Stimulated activated CD4-positive, alpha-beta T cell treated with anti-CD3 and anti-CD28 coated beads, TNF-alpha, amount 100 ng/mL, for 4 hours (primary cell): ENCODE measurements around the gene ZNF221.
"Not testable (repeated sequence)": the region's sequence is repeated elsewhere in the genome, so short reads cannot be mapped to it uniquely, and the experiment has no call there.

Experiments
- DNase-seq, 3 experiments: peaks; one replicate each; pipeline ENCODE4 v3.0.0-alpha.2; 2020; ENCODE audit warnings: low read depth in 3 of 3

Gene ZNF221

GRCh38 chr19:43950834-43951645, at the start of gene ZNF221:
ZNF221 (plus strand) TSS chr19:43951228; CDS start chr19:43962727, 11,499 bp downstream.
- DNase-seq: peak in 2 of 3 experiments; percentile 6 to 14

DNA sequence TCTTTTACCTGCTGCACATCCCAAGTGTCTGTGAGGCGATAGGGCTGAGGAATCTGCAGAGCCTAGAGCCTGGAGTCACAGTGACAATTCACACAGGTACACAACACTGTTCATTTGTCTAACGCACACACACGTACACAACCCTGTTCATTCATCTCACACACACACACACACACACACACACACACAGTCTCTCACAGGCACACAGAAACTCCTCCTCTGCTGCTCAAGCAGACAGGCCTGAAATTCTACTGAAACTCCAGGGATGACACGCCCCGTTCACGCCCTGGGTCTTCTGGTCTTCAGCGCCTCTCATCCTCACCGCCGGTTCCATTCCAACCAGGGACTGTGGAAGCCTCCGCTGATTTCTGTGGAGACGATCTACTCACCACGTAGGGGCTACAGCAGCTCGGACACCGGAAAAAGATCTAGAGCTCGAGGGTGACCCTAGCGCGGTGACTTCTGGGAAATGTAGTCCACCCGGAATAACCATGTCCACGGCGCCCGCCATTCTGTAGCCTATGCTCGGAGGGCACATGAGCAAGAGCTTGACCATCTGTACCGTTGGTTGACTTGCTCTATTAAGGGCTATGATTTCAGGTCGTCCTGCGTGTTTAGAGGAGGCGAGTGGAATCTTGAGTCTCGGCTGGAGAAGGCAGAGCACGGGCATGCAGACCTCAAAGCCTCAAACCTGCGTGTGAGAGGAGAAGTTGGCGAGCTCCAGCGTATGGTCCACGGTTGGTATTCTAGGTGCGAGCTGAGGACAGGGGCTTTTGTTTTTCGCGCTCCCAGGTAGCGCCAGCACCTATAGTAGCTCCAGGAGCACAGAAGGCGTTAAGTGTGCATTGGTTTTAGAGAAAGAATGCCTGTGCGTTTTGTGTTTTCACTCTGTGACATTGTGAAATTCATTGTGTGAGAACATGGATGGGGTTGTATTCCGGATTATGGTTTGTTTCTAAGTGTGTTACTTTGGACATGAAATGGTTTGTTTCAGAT, 49.3 kb upstream of the ZNF221 start:
- peak; percentile 14 to 53 (median 36) for DNase-seq

- DNase-seq: no peak
Observed at GRCh38 chr19:43902399-43902798, 48.6 kb upstream of the ZNF221 start.

DNA sequence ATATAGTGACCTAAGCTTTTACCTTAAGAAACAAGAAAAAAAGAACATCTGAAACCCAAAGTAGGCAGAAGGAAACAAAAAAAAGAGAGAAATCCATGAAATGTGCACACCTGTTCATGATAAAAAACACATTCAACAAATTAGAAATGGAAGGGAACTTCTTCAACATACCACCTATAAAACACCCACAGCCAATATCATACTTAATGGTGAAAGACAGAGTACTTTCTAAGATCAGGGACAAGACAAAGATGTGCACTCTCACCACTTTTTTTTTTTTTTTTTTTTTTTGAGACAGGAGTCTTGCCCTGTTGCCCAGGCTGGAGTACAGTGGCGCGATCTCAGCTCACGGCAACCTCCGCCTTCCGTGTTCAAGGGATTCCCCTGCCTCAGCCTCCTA, 45.1 kb upstream of the ZNF221 start:
- no peak for DNase-seq

DNA sequence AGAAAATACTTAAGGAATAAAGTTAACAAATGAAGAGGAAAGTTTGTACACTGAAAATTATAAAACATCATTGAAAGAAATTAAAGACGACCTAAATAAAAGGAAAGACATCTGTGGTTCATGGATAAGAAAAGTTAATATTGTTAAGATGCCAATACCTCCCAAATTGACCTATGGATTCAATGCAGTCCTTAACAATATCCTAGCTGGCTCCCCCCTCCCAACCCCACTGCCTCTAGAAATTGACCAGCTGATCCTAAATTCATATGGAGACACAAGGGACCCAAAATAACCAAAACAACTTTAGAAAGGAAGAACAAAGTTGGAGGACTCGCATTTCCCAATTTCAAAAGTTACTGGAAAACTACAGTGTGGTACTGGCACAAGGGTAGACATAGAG, 44.3 kb upstream of the ZNF221 start:
- no peak for DNase-seq

- DNase-seq: no peak
Observed at GRCh38 chr19:43908659-43909058, 42.4 kb upstream of the ZNF221 start.

DNA sequence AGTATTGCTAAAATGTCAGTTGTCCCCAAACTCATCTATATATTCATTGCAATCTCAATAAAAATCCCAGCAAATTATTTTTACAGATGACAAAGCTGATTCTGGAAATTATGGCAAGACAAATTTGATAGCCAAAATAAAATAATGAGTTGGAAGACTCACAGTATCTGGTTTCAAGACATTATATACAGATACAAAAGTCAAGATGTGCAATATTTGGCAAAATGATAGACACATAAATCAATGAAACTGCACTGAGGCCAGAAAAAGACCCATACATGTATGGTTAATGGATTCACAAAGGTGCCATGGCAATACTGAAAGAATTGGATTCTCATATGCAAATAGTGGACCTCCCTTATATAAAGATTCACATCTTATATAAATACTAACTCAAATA, 40.1 kb upstream of the ZNF221 start:
- no peak for DNase-seq

GRCh38 chr19:43913383-43913782, 37.6 kb upstream of the ZNF221 start:
- DNase-seq: no peak

DNA sequence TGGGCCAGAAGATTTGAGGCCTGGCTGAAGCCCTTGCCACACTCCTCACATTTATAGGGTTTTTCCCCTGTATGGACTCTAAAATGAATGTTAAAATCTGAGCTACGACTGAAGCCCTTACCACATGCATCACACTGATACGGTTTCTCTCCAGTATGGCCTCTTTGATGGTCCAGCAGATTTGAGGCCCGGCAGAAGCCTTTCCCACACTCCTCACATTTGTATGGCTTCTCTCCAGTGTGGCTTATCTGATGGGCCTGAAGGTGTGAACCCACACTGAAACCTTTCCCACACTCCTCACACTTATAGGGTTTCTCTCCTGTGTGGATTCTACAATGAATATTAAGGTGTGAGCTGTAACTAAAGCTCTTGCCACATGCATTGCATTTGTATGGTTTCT, 37.0 kb upstream of the ZNF221 start:
- DNase-seq: no peak

GRCh38 chr19:43923875-43924274, 27.2 kb upstream of the ZNF221 start:
- no peak for DNase-seq

DNA sequence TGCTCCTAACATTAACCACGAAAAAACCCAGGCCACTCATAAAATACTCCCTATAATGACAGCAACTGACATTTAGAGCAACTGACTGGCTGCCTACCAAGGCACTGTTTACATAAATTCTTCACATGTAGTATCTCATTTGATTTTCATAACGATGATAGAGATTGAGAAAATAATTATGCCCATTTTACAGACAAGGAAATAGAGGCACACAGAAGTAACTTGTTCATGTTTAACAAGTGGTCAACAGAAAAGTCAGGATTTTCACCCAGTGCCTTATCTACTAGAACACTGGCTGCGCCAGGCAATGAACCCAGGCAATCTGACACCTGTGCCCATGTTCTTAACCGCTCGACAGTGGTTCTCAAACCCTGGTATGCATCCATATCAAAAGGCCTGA, 22.2 kb upstream of the ZNF221 start:
- DNase-seq: no peak

DNA sequence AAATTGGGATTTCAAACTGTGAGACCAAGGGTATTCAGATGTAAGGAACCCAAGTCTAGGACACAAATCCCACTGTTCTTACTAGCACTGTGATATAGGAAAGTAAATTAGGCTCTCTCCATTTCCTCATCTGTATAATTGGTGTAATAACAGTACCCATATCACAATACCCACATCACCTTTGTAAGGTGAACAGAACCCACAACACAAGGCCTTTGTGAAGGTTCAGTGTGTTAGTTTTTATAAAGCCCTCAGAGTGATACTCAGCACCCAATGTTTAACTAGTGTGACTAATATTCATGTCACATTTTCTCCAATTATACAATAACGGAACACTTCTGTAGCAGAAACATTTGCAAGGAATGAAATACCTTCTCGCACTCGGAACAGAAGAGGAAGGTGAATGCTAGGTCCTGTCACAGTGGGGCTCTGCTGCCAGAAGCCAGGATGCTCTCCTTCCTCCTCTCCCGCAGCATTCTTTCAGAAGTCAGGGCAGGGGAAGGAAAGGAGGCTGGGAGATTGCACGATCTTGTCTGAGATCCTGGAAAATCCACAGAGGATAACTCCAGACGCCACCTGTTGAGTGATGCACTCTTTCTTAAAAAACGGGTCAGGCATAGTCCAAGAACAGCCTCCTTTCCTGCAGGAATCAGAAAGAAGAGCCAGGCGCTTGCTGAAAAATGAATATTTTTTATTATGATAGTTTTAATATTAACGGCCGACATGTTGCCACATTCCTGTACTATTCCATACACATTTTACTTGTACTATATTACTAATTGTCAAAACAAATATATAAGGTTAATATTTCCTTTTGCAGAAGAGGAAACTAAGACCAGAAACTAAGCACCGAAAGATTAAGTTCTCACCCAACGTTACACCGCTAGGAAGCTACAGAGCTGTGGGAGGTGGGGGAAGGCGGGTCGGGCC, 16.7 kb upstream of the ZNF221 start:
- no peak for DNase-seq

GRCh38 chr19:43934985-43935708, 15.9 kb upstream of the ZNF221 start, which contains the start of gene ZNF45:
ZNF45 (minus strand) TSS chr19:43935282; CDS start chr19:43922185, 13,097 bp downstream.
- DNase-seq: peak; percentile 71 to 81 (median 79)

DNA sequence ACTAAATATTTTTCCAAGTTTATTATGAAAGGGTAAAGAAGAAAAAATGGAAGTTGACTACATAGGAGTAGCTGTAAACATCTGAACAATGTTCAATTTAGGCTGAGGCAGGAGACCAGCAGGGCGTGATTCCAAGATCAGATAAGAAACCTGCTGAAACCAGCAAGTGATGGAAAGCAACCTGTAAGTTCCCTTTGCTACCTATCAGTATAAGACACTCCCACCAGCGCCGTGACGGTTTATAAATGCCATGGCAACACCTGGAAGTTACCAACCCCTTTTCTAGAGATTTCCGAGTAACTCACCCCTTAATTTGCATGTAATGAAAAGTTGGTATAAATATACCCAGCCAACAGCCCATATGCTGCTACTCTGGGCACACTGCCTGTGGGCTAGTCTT, 14.8 kb upstream of the ZNF221 start:
- DNase-seq: no peak

- no peak for DNase-seq
Observed at GRCh38 chr19:43939557-43940260, 11.3 kb upstream of the ZNF221 start.

DNA sequence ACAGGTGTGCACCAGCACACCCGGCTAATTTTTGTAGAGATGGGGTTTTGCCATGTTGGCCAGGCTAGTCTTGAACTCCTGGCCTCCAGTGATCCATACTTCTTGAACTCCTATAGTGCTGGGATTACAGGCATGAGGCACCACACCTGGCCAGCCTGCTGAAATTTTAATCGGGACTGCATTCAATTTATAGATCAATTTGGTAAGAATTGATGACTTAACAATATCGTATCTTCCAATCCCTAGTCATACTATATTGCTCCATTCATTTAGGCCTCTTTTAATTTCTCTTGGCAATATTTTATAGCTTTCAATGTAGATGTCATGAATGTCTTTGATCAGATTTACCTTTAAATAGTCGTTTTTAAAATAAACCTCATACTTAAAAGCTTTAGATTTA, 10.3 kb upstream of the ZNF221 start:
- no peak for DNase-seq

DNA sequence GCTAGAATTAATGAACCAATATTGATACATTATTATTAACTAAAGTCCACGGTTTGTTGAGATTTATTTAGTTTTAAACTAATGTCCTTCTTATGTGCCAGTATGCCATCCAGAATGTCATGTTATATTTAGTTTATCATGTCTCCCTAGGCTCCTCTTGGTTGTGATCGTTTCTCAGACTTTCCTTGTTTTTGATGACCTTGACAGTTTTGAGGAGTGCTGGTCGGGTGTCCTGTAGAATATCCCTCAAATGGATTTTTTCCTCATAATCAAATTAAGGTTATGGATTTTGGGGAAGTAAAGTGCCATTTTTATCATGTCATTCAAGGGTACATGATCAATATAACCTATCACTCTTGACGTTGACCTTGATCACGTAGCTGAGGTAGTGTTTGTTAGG, 9.8 kb upstream of the ZNF221 start:
- no peak for DNase-seq

GRCh38 chr19:43947412-43947811, 3.6 kb upstream of the ZNF221 start:
- not testable (repeated sequence) for DNase-seq

DNA sequence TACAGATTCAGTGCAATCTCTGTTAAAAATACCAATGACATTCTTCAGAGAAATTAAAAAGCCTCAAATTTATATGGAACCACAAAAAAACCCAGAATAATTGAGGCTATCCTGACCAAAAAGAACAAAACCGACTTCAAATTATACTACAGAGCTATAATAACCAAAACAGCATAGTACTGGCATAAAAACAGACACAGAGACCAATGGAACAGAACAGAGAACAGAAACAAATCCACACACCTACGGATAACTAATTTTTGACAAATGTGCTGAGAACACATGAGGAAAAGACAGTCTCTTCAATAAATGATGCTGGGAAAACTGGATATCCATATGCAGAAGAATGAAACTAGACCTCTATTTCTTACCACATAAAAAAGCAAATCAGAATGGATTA, 1.2 kb upstream of the ZNF221 start:
- DNase-seq: not testable (repeated sequence)

DNA sequence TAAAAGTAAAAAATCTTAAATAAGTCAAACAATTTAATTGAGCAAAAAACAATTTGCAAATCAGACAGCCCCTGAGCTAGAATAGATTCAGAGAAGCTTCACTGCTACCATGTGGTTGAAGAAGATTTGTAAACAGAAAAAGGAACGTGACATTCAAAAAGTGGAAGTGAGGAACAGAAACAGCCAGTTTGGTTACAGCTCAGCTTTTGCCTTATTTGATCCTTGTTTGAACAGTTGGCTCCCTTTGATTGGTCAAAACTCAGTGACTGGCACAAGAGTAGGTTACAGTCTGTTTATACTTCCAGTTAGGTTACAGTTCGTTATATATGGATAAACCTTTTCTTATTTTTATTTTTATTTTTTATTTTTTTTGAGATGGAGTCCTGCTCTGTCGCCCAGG, 5.8 kb downstream of the ZNF221 start:
- DNase-seq: no peak
